CD4-positive, alpha-beta T cell (primary cell): ENCODE measurements around the gene CDC6. TPM values are rescaled to one million over a fixed set of nuclear protein-coding genes. Genes with fewer than 3 reads are reported as not detected.

Experiments
- ATAC-seq: fragments of 200-7000 bp; cut with Tn5 transposase; one replicate; pipeline ENCODE4 v1.10.0; 2022; ENCODE audit warnings: mild to moderate bottlenecking; ENCODE audit not compliant: poor library complexity
- CTCF ChIA-PET: fragments of 350-600 bp; sonication (Branson Sonifier 250); formaldehyde crosslinking; loops from one replicate; lab custom pipeline; 2021; ENCODE audit warnings: antibody characterized with exemption, inconsistent platforms; lab: Charles Lee
- POLR2A ChIA-PET: fragments of 350-600 bp; sonication (Branson Sonifier 250); formaldehyde crosslinking; loops from one replicate; lab custom pipeline; 2021; ENCODE audit warnings: antibody characterized with exemption, inconsistent platforms; lab: Charles Lee
- DNase-seq, 14 experiments: peaks; one replicate each; pipeline ENCODE4 v3.0.0-alpha.2; 2013 to 2020; ENCODE audit warnings: mixed read lengths in 2 of 14
- H3K27ac ChIP-seq, 2 donors: one replicate each; pipeline versions ENCODE4 v1.5.1 to v1.7.0; 2013; ENCODE audit warnings: low read length in 2 of 2, low read depth in 1 of 2, mild to moderate bottlenecking in 1 of 2
- H3K27me3 ChIP-seq, 2 experiments: 1 replicate in 1 of 2; 2 replicates in 1 of 2; pipeline versions ENCODE4 v1.6.1 to v1.7.0; 2013; ENCODE audit warnings: low read length in 2 of 2, control low read depth in 1 of 2, mild to moderate bottlenecking in 1 of 2, moderate library complexity in 1 of 2; ENCODE audit not compliant: insufficient read depth in 2 of 2, control insufficient read depth in 1 of 2
- H3K36me3 ChIP-seq: one replicate; pipeline ENCODE4 v1.6.1; 2013; ENCODE audit warnings: low read length, control low read depth; ENCODE audit not compliant: insufficient read depth
- H3K4me1 ChIP-seq: one replicate; pipeline ENCODE4 v1.6.1; 2013; ENCODE audit warnings: low read length, control low read depth; ENCODE audit not compliant: insufficient read depth
- H3K4me3 ChIP-seq: one replicate; pipeline ENCODE4 v1.5.1; 2013; ENCODE audit warnings: mild to moderate bottlenecking, low read length, moderate library complexity
- H3K9me3 ChIP-seq, 2 experiments: 1 replicate in 1 of 2; 2 replicates in 1 of 2; pipeline versions ENCODE4 v1.6.1 to v1.7.0; 2013; ENCODE audit warnings: low read length in 2 of 2, mild to moderate bottlenecking in 2 of 2, control low read depth in 1 of 2, moderate library complexity in 1 of 2; ENCODE audit not compliant: control insufficient read depth in 1 of 2, insufficient read depth in 1 of 2
- H3K27ac Mint-ChIP-seq: one replicate; pipeline ENCODE4 v1.8.0; 2020; ENCODE audit warnings: mixed read lengths
- H3K27me3 Mint-ChIP-seq: one replicate; pipeline ENCODE4 v1.8.0; 2021; ENCODE audit warnings: mixed read lengths
- H3K36me3 Mint-ChIP-seq: one replicate; pipeline ENCODE4 v1.8.0; 2021; ENCODE audit warnings: low read depth, mixed read lengths
- H3K4me1 Mint-ChIP-seq: one replicate; pipeline ENCODE4 v1.8.0; 2021; ENCODE audit warnings: low read depth, mixed read lengths
- H3K4me3 Mint-ChIP-seq: one replicate; pipeline ENCODE4 v1.8.0; 2020; ENCODE audit warnings: mild to moderate bottlenecking, mixed read lengths
- H3K9me3 Mint-ChIP-seq: one replicate; pipeline ENCODE4 v1.8.0; 2020; ENCODE audit warnings: mixed read lengths
- intact Hi-C, 2 experiments: fragments of 100-400 bp; cut with DNase I in 1 of 2; cut with micrococcal nuclease in 1 of 2; formaldehyde crosslinking; loops; one replicate each; pipeline versions ENCODE4 v1.15.1 to v1.9.0; 2023 to 2025; cut with DNase I, micrococcal nuclease
- total RNA-seq, 174 experiments: library from RNA in 2 of 174; stranded (reverse) in 2 of 174; gene quantifications; one replicate each; pipeline ENCODE4 v1.2.3 and lab custom pipeline; 2021 to 2026
- TF ChIP-seq, protein P1 (sequence below): fragments of 200-600 bp; IDR thresholded peaks from one replicate; pipeline ENCODE4 v1.8.0; 2022; ENCODE audit warnings: antibody characterized with exemption, mild to moderate bottlenecking

The CDC6 gene
- total RNA-seq, 2 experiments from 2014 or later: 1.0 to 1.8 TPM

DNA sequence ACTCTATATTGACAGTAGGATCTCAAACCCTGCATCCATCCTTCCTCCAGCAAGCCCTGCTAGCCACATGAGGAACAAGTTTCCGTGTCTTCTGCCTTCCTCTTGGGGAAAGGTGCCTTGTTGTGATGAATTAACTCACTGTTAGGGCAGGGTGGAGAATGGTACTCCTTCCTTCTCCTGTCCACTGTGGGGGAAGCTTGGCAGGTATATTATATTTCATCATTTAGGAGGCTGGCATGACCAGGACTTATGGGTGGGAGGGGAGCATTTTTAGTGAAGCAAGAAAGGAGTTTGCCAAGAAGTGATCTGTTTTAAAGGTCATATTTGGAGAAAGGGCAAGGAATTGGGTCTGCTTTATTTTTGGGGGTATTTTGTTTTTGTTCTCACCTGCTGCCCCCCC, 9.3 kb upstream of the CDC6 start:
- no peak for ATAC-seq
- Histone ChIP-seq H3K27ac (no peak overlapping the region), H3K4me3 (no peak overlapping the region), H3K9me3 (no peaks in the 10 kb centered on the region), H3K27me3 (no peaks in the 10 kb centered on the region), H3K36me3 (peaks cover 78% of the 10 kb centered on the region), H3K4me1 (peaks cover 10% of the 10 kb centered on the region)
- TF ChIP-seq, protein P1, sequence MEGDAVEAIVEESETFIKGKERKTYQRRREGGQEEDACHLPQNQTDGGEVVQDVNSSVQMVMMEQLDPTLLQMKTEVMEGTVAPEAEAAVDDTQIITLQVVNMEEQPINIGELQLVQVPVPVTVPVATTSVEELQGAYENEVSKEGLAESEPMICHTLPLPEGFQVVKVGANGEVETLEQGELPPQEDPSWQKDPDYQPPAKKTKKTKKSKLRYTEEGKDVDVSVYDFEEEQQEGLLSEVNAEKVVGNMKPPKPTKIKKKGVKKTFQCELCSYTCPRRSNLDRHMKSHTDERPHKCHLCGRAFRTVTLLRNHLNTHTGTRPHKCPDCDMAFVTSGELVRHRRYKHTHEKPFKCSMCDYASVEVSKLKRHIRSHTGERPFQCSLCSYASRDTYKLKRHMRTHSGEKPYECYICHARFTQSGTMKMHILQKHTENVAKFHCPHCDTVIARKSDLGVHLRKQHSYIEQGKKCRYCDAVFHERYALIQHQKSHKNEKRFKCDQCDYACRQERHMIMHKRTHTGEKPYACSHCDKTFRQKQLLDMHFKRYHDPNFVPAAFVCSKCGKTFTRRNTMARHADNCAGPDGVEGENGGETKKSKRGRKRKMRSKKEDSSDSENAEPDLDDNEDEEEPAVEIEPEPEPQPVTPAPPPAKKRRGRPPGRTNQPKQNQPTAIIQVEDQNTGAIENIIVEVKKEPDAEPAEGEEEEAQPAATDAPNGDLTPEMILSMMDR: no peak
- ChIA-PET POLR2A (no interaction called here), CTCF (no interaction called here)
- H3K36me3 Mint-ChIP-seq: peaks cover 82% of the 10 kb centered on the region
- DNase-seq: no peak
- H3K4me1 Mint-ChIP-seq: peaks cover under 1% of the 10 kb centered on the region
- intact Hi-C loops: no loop called here
- no peak overlapping the region for H3K27ac Mint-ChIP-seq
- H3K4me3 Mint-ChIP-seq: no peak overlapping the region
- no peaks in the 10 kb centered on the region for H3K27me3 Mint-ChIP-seq
- H3K9me3 Mint-ChIP-seq: no peaks in the 10 kb centered on the region

DNA sequence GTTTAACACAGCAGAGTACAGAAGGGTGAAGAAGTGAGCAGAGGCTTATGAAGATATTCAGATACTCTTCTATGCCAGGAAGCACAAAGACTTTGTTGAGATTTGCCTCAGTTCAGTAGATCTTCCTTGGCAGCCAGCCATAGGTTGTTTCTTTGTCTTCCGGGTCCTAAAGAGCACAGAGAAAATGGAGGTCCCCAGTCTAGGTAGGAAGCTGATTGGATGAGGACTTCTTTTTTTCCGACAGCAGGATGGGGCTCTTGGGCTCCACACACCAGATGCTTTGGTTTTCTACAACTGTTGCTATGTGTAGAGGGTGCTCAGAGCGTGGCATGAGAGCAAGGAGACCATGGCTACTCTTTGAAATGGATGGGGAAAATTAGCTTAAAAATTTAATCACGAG, 8.3 kb upstream of the CDC6 start:
- Mint-ChIP-seq H3K36me3 (peaks cover 82% of the 10 kb centered on the region), H3K4me3 (no peak overlapping the region), H3K27me3 (no peaks in the 10 kb centered on the region), H3K9me3 (no peaks in the 10 kb centered on the region), H3K4me1 (peaks cover 11% of the 10 kb centered on the region), H3K27ac (no peak overlapping the region)
- H3K27me3 ChIP-seq: no peaks in the 10 kb centered on the region
- TF ChIP-seq, protein P1: no peak
- no peak overlapping the region for H3K27ac ChIP-seq
- CTCF ChIA-PET: no interaction called here
- H3K9me3 ChIP-seq: no peaks in the 10 kb centered on the region
- H3K36me3 ChIP-seq: peaks cover 68% of the 10 kb centered on the region
- no peak for ATAC-seq
- intact Hi-C loops: no loop called here
- H3K4me1 ChIP-seq: peaks cover 10% of the 10 kb centered on the region
- H3K4me3 ChIP-seq: no peak overlapping the region
- POLR2A ChIA-PET: interaction anchor here (0.5 kb wide), 1 partner anchor 381 kb away, joined by 5 read pairs; no protein-coding TSS in a partner anchor
- DNase-seq: no peak

DNA sequence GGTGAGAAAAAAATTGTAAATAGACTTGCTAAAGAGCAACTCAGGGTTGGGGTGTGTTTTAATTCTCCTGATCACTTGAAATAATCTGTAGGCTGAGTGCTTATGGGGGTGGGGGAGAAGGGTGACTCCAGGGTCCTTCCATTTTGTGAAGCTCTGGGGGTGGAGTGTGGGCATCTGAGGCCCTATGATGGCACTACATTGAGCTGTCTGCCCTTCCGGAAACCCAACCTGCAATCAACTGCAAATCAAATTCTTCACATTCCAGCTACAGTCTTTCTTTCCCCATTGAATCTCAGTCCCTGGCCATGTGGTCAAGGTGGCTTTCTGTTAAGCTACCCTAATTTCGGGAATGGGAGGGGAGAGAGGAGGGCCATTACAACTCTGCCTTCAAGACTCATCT, 6.0 kb upstream of the CDC6 start:
- ChIA-PET POLR2A (interaction anchor here (0.7 kb wide), 1 partner anchor 81 kb away, joined by 3 read pairs; no protein-coding TSS in a partner anchor), CTCF (interaction anchor here (0.7 kb wide), 2 partner anchors 59 to 233 kb away, joined by 3 to 4 read pairs; no protein-coding TSS in a partner anchor)
- ATAC-seq (no peak), DNase-seq (no peak)
- Mint-ChIP-seq H3K27me3 (no peaks in the 10 kb centered on the region), H3K4me1 (peaks cover 11% of the 10 kb centered on the region), H3K36me3 (peaks cover 65% of the 10 kb centered on the region), H3K27ac (peak overlapping the region; percentile 44), H3K4me3 (no peak overlapping the region), H3K9me3 (no peaks in the 10 kb centered on the region)
- intact Hi-C loops: no loop called here
- TF ChIP-seq, protein P1: no peak
- no peaks in the 10 kb centered on the region for H3K27me3 ChIP-seq
- no peaks in the 10 kb centered on the region for H3K9me3 ChIP-seq
- H3K27ac ChIP-seq: no peak overlapping the region
- peaks cover 49% of the 10 kb centered on the region for H3K36me3 ChIP-seq
- H3K4me3 ChIP-seq: no peak overlapping the region
- H3K4me1 ChIP-seq: peaks cover 10% of the 10 kb centered on the region
